ENCODE results near the gene SNX9.
"Not testable (repeated sequence)": the region's sequence is repeated elsewhere in the genome, so short reads cannot be mapped to it uniquely, and the experiment has no call there.

Gene SNX9

DNA sequence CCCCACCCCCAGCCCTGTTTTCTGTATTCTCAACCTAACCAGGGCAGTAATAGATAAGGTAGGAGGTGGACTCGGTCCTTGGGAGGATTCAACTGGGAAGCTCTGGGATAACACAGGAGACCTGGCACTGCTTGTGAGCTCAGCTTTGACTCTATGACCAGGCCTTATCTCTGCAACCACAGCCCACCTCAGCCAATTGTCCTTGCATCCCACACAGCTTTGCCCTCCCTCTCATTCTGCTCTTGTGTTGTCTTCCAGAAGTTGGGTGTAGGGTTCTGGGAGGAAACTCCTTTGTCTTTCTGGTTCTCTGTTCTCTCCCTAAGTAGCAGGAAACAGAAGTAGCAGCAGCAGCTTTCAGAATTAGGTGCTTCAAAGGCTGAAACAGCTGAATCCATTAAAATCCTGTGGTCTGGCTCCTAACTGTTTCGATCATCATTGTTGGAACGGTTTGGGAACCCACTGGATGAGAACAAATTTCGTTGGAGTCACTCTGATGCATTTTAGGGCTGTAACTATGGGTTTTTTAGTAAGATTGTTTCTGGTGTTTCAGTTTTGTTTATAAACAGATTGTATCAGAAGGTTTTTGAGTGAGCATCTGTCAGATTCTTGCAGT is 32.4 kb upstream of the SNX9 start:
- DNase-seq (ENCODE audit: insufficient read length, low spot score) (no peak), FAIRE-seq (no peak)
- TF ChIP-seq, protein P1, sequence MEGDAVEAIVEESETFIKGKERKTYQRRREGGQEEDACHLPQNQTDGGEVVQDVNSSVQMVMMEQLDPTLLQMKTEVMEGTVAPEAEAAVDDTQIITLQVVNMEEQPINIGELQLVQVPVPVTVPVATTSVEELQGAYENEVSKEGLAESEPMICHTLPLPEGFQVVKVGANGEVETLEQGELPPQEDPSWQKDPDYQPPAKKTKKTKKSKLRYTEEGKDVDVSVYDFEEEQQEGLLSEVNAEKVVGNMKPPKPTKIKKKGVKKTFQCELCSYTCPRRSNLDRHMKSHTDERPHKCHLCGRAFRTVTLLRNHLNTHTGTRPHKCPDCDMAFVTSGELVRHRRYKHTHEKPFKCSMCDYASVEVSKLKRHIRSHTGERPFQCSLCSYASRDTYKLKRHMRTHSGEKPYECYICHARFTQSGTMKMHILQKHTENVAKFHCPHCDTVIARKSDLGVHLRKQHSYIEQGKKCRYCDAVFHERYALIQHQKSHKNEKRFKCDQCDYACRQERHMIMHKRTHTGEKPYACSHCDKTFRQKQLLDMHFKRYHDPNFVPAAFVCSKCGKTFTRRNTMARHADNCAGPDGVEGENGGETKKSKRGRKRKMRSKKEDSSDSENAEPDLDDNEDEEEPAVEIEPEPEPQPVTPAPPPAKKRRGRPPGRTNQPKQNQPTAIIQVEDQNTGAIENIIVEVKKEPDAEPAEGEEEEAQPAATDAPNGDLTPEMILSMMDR (IDR thresholded peaks at IDR 0.05; ENCODE audit: insufficient read depth, missing control alignments), result no peak

DNA sequence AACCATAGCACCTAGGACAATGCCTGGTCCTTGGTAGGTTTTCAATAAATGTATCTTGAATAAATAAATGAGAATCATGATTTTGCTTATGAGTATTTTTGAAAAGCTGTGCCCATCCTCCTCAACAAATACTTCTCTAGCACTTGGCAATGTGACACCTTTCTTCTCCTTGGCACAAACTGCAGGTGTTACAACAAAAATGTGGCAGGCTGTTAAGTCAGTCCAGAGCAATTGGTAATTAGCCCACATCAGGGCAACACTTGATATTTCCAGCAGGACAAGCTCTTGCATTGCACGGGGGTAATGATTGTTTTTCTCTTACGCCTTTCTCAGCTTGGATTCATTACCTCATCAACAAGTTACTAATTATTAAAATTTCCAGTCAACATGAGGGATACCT is 31.6 kb upstream of the SNX9 start:
- TF ChIP-seq, protein P1 (IDR thresholded peaks at IDR 0.05; ENCODE audit: insufficient read depth, missing control alignments), result no peak
- no peak for DNase-seq (ENCODE audit: insufficient read length, low spot score)
- FAIRE-seq, result no peak

DNA sequence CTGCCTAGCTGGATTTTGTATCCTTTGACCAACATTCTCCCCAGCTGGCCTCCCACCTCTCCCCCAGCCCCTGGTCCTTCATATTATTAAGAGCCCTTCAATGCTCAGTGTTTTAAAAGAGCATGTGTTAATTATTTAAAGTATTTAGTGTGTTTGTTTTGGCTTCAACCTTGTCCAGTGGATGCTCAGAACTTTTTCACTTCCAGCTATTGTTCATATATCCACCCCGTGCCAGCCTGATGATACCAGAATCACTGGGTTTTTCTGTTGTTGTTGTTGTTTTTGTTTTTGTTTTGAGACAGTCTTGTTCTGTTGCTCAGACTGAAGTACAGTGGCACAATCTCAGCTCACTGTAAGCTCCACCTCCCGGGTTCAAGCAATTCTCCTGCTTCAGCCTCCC is 30.4 kb upstream of the SNX9 start:
- TF ChIP-seq, protein P1 (IDR thresholded peaks at IDR 0.05; ENCODE audit: insufficient read depth, missing control alignments), result no peak
- no peak for FAIRE-seq
- no peak for DNase-seq (ENCODE audit: insufficient read length, low spot score)

DNA sequence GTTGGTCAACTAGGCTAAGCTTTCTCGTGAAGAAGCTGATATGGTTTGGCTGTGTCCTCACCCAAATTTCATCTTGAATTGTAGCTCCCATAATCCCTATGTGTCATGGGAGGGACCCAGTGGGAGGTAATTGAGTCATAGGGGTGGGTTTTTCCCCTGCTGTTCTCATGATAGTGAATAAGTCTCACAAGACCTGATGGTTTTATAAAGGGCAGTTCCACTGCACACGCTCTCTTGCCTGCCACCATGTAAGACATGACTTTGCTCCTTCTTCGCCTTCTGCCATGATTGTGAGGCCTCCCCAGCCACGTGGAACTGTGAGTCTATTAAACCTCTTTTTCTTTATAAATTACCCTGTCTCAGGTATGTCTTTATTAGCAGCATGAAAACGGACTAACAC is 29.0 kb upstream of the SNX9 start:
- FAIRE-seq; DNase-seq (ENCODE audit: insufficient read length, low spot score): not testable (repeated sequence)

DNA sequence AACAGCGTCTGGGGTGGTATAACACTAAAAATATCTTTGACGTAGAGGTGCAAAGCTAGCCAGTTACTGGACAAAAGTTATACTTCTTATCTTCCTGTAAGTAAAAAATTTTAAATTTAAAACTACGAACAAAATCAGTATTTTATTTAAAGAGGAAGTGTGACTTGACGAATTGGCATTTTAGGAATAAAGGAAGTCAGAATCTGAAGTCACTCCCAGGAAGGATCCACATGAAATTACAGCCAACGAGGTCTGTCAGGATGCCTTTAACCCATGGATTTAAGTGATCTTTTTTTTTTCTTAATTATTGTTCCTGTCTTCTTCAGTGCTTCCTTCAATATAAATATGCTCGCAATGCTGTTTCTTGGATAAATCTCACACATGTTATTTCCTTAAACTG is 27.2 kb upstream of the SNX9 start:
- FAIRE-seq (no peak), DNase-seq (ENCODE audit: insufficient read length, low spot score) (no peak)
- TF ChIP-seq, protein P1 (IDR thresholded peaks at IDR 0.05; ENCODE audit: insufficient read depth, missing control alignments), result no peak

DNA sequence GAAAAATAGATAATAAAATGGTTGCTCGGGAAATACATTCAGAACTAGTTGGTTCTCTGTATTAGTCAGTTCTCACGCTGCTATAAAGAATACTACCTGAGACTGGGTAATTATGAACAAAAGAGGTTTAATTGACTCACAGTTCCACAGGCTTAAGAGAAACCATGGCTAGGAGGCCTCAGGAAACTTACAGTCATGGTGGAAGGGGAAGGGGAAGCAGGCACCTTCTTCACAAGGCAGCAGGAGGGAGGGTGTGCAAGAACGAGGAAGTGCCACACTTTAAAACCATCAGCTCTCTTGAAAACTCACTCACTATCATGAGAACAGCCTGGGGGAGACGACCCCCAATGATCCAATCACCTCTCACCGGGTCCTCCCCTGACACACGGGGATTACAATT is 24.2 kb upstream of the SNX9 start:
- DNase-seq (ENCODE audit: insufficient read length, low spot score) (no peak), FAIRE-seq (no peak)
- TF ChIP-seq, protein P1 (IDR thresholded peaks at IDR 0.05; ENCODE audit: insufficient read depth, missing control alignments), result no peak

DNA sequence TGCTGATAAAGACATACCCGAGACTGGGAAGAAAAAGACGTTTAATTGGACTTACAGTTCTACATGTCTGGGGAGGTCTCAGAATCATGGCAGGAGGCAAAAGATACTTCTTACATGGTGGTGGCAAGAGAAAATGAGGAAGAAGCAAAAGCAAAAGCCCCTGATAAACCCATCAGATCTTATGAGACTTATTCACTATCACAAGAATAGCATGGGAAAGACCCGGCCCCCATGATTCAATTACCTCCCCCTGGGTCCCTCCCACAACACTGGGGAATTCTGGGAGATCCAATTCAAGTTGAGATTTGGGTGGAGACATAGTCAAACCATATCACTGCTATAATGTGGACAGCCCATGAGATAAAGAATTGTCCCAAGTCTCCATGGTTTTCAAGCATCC is 23.5 kb upstream of the SNX9 start:
- not testable (repeated sequence) for DNase-seq (ENCODE audit: insufficient read length, low spot score); FAIRE-seq

DNA sequence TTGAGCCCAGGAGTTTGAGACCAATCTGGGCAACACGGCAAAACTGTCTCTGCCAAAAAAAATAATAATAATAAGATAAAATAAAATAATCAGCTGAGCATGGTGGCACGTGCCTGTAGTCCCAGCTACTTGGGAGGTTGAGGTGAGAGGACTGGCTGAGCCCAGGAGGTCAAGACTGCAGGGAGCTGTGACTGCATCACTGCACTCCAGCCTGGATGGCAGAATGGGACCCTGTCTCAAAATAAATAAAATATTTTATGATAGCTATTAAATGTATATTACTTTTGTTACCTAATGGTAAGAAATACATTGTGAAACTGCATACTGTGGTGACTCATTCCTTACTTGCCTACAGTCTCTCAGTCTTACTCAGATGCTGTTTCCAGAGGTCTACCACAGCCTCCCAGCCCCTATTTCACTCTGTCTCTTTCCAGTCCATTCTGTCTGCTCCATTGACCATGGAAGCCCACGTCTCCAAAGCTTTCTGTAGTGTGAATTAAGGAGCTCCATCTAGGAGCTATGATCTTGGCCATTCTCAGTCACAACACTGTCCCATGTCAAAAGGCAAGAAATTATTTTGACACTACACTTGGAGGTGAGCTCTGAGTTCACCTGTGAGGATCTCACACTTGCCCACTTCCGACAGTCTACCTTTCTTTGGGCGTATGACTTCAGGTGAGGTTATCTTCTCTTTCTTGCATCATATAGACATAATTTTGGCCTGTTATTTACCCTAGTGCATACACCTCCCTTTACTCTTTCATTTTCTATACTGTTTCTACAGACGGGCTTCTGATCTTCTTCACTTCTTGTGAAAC is 22.4 kb upstream of the SNX9 start:
- DNase-seq (ENCODE audit: insufficient read length, low spot score), result no peak
- TF ChIP-seq, protein P1 (IDR thresholded peaks at IDR 0.05; ENCODE audit: insufficient read depth, missing control alignments), result no peak
- FAIRE-seq, result no peak
